Gastroesophageal sphincter (tissue), 3 donors: ENCODE measurements around the gene PEAK1.

Experiments used
- CTCF ChIP-seq, 4 experiments: fragments of 200-600 bp in 2 of 4; fragments of 450-650 bp in 2 of 4; sonication (generic) in 1 of 4; IDR thresholded peaks; one replicate each; pipeline ENCODE4 v1.5.1; 2017 to 2019; ENCODE audit warnings: antibody characterized with exemption in 4 of 4, mild to moderate bottlenecking in 2 of 4, moderate library complexity in 2 of 4
- EP300 ChIP-seq: sonication (generic); formaldehyde crosslinking; IDR thresholded peaks from one replicate; pipeline ENCODE4 v1.6.1; 2017; ENCODE audit warnings: antibody characterized with exemption, mild to moderate bottlenecking
- POLR2AphosphoS5 ChIP-seq: sonication (generic); formaldehyde crosslinking; IDR thresholded peaks from one replicate; pipeline ENCODE4 v1.6.1; 2017; ENCODE audit warnings: antibody characterized with exemption

GRCh38 chr15:77186594-77187011, 233.3 kb downstream of the PEAK1 start:
- TF ChIP-seq EP300 (no peak), CTCF (IDR thresholded peaks at IDR 0.05) (peak; percentile 6 to 47 (median 28)), POLR2AphosphoS5 (no peak)
